Transverse colon (tissue), 4 donors: Measurements from ENCODE around the gene PPL. TPM values are rescaled to one million over a fixed set of nuclear protein-coding genes. Genes with fewer than 3 reads are reported as not detected.

Source experiments
- DNase-seq: peaks from one replicate; pipeline ENCODE4 v3.0.0-alpha.2; 2019
- H3K27ac ChIP-seq, 4 donors: fragments of 200-600 bp; sonication (generic); 2 replicates each; pipeline ENCODE4 v1.5.1; 2016 to 2018; ENCODE audit warnings: inconsistent platforms in 4 of 4
- H3K27me3 ChIP-seq: fragments of 200-600 bp; sonication (generic); 2 replicates; pipeline ENCODE4 v1.5.1; 2017; ENCODE audit warnings: inconsistent platforms
- H3K36me3 ChIP-seq, 4 donors: fragments of 200-600 bp; sonication (generic); 2 replicates each; pipeline ENCODE4 v1.5.1; 2017 to 2019; ENCODE audit warnings: inconsistent platforms in 4 of 4
- H3K4me1 ChIP-seq, 4 donors: fragments of 200-600 bp; sonication (generic); 2 replicates each; pipeline ENCODE4 v1.5.1; 2017 to 2020; ENCODE audit warnings: inconsistent platforms in 4 of 4
- H3K4me3 ChIP-seq, 4 donors: fragments of 200-600 bp; sonication (generic); 1 replicate in 1 of 4; 2 replicates in 3 of 4; pipeline versions ENCODE4 v1.5.1 to v1.6.1; 2017 to 2019; ENCODE audit warnings: inconsistent platforms in 4 of 4
- H3K9me3 ChIP-seq, 2 donors: fragments of 200-600 bp; sonication (generic); 2 replicates each; pipeline ENCODE4 v1.5.1; 2017 to 2019; ENCODE audit warnings: inconsistent platforms in 2 of 2
- CTCF ChIP-seq, 5 experiments: fragments of 200-600 bp in 3 of 5; fragments of 450-650 bp in 2 of 5; sonication (generic) in 3 of 5; IDR thresholded peaks; 1 replicate in 2 of 5; 2 replicates in 3 of 5; pipeline ENCODE4 v1.5.1; 2016 to 2017; ENCODE audit warnings: antibody characterized with exemption in 5 of 5, inconsistent platforms in 3 of 5, mild to moderate bottlenecking in 2 of 5, moderate library complexity in 1 of 5
- EP300 ChIP-seq: sonication (generic); formaldehyde crosslinking; IDR thresholded peaks from one replicate; pipeline ENCODE4 v1.6.1; 2017; ENCODE audit warnings: antibody characterized with exemption, low read depth
- POLR2A ChIP-seq: fragments of 450-650 bp; IDR thresholded peaks from one replicate; pipeline ENCODE4 v1.6.1; 2016; ENCODE audit warnings: antibody characterized with exemption, mild to moderate bottlenecking, moderate library complexity
- POLR2AphosphoS5 ChIP-seq, 3 donors: sonication (generic); formaldehyde crosslinking; IDR thresholded peaks; one replicate each; pipeline ENCODE4 v1.6.1; 2016; ENCODE audit warnings: antibody characterized with exemption in 3 of 3
- WGBS, 2 donors: methylation state at CpG; one replicate each; pipeline ENCODE4 v1.1.5; 2018; ENCODE audit warnings: low coverage in 1 of 2; 5-methylcytosine and 5-hydroxymethylcytosine counted together
- in situ Hi-C, 4 donors: fragments of 200-750 bp; cut with MboI; loops; one replicate each; pipeline versions ENCODE4 v1.15.0 to v1.15.1; 2017; ENCODE audit warnings: low sequenced_read_pairs in 3 of 4, low pct_ligation_motif_present in 1 of 4, low pct_unique_long_range_greater_than_20kb in 1 of 4
- intact Hi-C: fragments of 100-400 bp; cut with DNase I; formaldehyde crosslinking; loops from one replicate; pipeline ENCODE4 v1.15.1; 2023; ENCODE audit warnings: low total_unique reads
- total RNA-seq, 4 donors: library from RNA; depleted of rRNA; stranded (reverse); fragments of >200 nt; gene quantifications; one replicate each; pipeline ENCODE4 v1.1.0, GENCODE V29; 2016

Gene PPL
- total RNA-seq, 4 donors from 2014 or later, result 13.5 to 28.8 (median 22.8) TPM

- no peak for DNase-seq
- in situ Hi-C loops (no loop called here), intact Hi-C loops (no loop called here)
- peaks cover 0 to 83% (median 39%) of the 10 kb centered on the region in 4 donors for H3K36me3 ChIP-seq
- H3K4me3 ChIP-seq, result no peak overlapping the region
- TF ChIP-seq CTCF (IDR thresholded peaks at IDR 0.05) (no peak), POLR2A (no peak), POLR2AphosphoS5 (IDR thresholded peaks at IDR 0.05) (no peak), EP300 (no peak)
- H3K27me3 ChIP-seq, result no peaks in the 10 kb centered on the region
- 96% methylated on average over 17 of the region's 17 CpGs; no CpG with 5 or more reads in 1 of the 2 donors for WGBS, 2 donors
- H3K27ac ChIP-seq, result no peak overlapping the region
- no peaks in the 10 kb centered on the region for H3K4me1 ChIP-seq
- H3K9me3 ChIP-seq, result no peaks in the 10 kb centered on the region
Measured at GRCh38 chr16:4880006-4880580, 56.9 kb downstream of the PPL start.

GRCh38 chr16:4879049-4879448 lies 57.9 kb downstream of the PPL start:
- DNase-seq, result no peak
- peaks cover 0 to 83% (median 42%) of the 10 kb centered on the region in 4 donors for H3K36me3 ChIP-seq
- no peak overlapping the region for H3K27ac ChIP-seq
- H3K27me3 ChIP-seq, result no peaks in the 10 kb centered on the region
- no peaks in the 10 kb centered on the region for H3K9me3 ChIP-seq
- intact Hi-C loops (no loop called here), in situ Hi-C loops (no loop called here)
- no peaks in the 10 kb centered on the region for H3K4me1 ChIP-seq
- H3K4me3 ChIP-seq, result no peak overlapping the region
- 67 to 76% methylated on average over 4 of the region's 4 CpGs for WGBS, 2 donors
- TF ChIP-seq POLR2A (no peak), CTCF (IDR thresholded peaks at IDR 0.05) (no peak), POLR2AphosphoS5 (IDR thresholded peaks at IDR 0.05) (no peak), EP300 (no peak)

DNA sequence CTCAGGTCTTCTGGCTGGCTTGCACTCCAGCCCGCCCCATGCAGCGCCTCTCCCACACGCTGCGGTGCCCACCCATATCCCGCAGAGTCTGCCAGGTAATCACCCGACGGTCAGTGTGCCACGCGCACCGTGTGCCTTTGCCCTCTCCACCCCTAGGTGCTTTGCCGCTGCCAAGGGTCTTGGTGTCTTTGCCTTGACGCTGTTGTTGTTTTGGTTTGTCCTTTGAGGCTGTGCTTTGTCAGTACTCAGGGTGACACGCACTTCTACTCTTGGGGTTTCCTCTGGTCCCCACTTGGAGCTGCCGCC lies 59.6 kb downstream of the PPL start:
- Histone ChIP-seq H3K36me3 (peaks cover 0 to 83% (median 45%) of the 10 kb centered on the region in 4 donors), H3K27ac (no peak overlapping the region)

More for the DNA sequence above, 59.6 kb downstream of the PPL start:
- in situ Hi-C loops (no loop called here), intact Hi-C loops (no loop called here)
- Histone ChIP-seq H3K27me3 (no peaks in the 10 kb centered on the region), H3K4me1 (no peaks in the 10 kb centered on the region), H3K9me3 (no peaks in the 10 kb centered on the region), H3K4me3 (no peak overlapping the region)
- DNase-seq, result no peak
- no peak for TF ChIP-seq EP300
- no peak for TF ChIP-seq POLR2A
- TF ChIP-seq CTCF (IDR thresholded peaks at IDR 0.05), result no peak
- TF ChIP-seq POLR2AphosphoS5 (IDR thresholded peaks at IDR 0.05), result no peak
- 94% methylated on average over 14 of the region's 14 CpGs; no CpG with 5 or more reads in 1 of the 2 donors for WGBS, 2 donors
